Measurements from ENCODE around the gene HS3ST5.

GRCh38 chr6:114272582-114272981 is 70.2 kb downstream of the HS3ST5 start:
- TF ChIP-seq CTCF (IDR thresholded peaks at IDR 0.05; ENCODE audit: low read length), result no peak
- no peak for TF ChIP-seq EZH2phosphoT487 (IDR thresholded peaks at IDR 0.05; ENCODE audit: low read length)
- no peak for TF ChIP-seq EZH2 (optimal IDR thresholded peaks at IDR 0.05; ENCODE audit: low read depth, low read length)

Measured in MM.1S (cell line).